BLaER1 (cell line): Measurements from ENCODE around the gene LAMA2.
A peak's percentile ranks its signal among the peaks of the same experiment; 100 is the strongest.

Experiments
- H3K27ac ChIP-seq: shearing (Covaris generic); formaldehyde crosslinking; 2 replicates; pipeline ENCODE4 v1.8.1; 2022
- H3K27me3 ChIP-seq: shearing (Covaris generic); formaldehyde crosslinking; 2 replicates; pipeline ENCODE4 v1.8.1; 2022
- H3K36me3 ChIP-seq: shearing (Covaris generic); formaldehyde crosslinking; 2 replicates; pipeline ENCODE4 v1.8.1; 2022
- H3K4me1 ChIP-seq: shearing (Covaris generic); formaldehyde crosslinking; 2 replicates; pipeline ENCODE4 v1.8.1; 2022
- H3K4me2 ChIP-seq: shearing (Covaris generic); formaldehyde crosslinking; 2 replicates; pipeline ENCODE4 v1.8.1; 2022
- H3K4me3 ChIP-seq: shearing (Covaris generic); formaldehyde crosslinking; 2 replicates; pipeline ENCODE4 v1.8.1; 2022
- H3K9ac ChIP-seq: shearing (Covaris generic); formaldehyde crosslinking; 2 replicates; pipeline ENCODE4 v1.8.1; 2022
- H3K9me3 ChIP-seq: shearing (Covaris generic); formaldehyde crosslinking; 2 replicates; pipeline ENCODE4 v1.8.1; 2022
- H4K20me1 ChIP-seq: shearing (Covaris generic); formaldehyde crosslinking; 2 replicates; pipeline ENCODE4 v1.8.1; 2022
- Cebpa-rat ChIP-seq: shearing (Covaris generic); IDR thresholded peaks from 2 replicates; pipeline ENCODE4 v1.8.1; 2022

The LAMA2 gene

DNA sequence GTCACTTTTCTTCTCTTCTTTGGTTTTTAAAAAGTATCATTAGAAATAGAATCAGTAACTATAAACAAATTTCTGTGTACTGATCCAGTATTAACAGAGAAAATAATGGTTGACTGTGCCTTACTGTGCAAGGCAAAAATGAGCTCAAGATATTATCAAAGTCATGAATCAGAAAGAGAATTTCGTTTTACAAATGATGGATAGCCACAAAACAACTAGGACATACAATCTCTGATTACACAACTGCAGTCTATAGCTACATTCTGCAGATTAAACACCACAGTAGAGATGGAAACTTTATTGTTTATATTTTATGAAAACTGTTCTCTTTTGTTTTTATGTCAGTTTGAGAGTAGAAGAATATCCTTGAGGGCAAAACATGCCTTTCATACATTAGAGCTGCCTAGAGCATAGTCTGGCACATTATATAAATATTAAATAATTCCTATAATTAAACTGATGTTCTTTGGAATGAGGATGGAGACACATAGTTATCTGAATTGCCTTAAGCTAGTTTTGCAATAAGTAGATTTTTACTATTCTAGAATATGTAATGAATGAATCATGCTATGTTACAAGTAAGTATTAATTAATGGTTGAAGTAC is 333.1 kb downstream of the LAMA2 start:
- Histone ChIP-seq H3K9ac (no peak overlapping the region), H3K27ac (no peak overlapping the region), H3K4me3 (no peak overlapping the region), H3K36me3 (no peaks in the 10 kb centered on the region), H3K27me3 (no peaks in the 10 kb centered on the region), H3K4me2 (no peak overlapping the region), H3K4me1 (no peaks in the 10 kb centered on the region), H3K9me3 (no peaks in the 10 kb centered on the region), H4K20me1 (no peaks in the 10 kb centered on the region)
- TF ChIP-seq Cebpa-rat, result no peak

DNA sequence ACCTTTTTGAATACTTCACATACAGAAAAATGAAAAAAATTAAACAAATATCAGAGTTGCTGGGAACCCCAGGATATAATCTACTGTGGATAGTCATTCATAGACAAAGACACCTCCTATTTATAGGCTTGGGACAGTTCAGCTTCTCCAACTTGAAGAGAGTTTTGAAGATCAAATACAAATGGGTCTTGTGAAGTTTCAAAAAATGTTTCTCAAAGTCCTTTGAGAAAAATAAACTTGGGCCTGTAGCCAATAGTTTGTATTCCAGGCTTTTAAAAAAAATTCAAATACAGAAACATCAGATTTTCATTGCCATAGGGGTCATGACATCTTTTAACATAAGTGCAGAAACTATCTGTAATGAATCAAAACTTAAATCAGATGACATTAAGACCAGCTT is 334.8 kb downstream of the LAMA2 start:
- Histone ChIP-seq H3K9me3 (no peaks in the 10 kb centered on the region), H3K4me2 (no peak overlapping the region), H3K36me3 (no peaks in the 10 kb centered on the region), H3K4me1 (no peaks in the 10 kb centered on the region), H3K27me3 (no peaks in the 10 kb centered on the region), H4K20me1 (no peaks in the 10 kb centered on the region), H3K9ac (no peak overlapping the region), H3K4me3 (no peak overlapping the region), H3K27ac (no peak overlapping the region)
- TF ChIP-seq Cebpa-rat, result no peak

DNA sequence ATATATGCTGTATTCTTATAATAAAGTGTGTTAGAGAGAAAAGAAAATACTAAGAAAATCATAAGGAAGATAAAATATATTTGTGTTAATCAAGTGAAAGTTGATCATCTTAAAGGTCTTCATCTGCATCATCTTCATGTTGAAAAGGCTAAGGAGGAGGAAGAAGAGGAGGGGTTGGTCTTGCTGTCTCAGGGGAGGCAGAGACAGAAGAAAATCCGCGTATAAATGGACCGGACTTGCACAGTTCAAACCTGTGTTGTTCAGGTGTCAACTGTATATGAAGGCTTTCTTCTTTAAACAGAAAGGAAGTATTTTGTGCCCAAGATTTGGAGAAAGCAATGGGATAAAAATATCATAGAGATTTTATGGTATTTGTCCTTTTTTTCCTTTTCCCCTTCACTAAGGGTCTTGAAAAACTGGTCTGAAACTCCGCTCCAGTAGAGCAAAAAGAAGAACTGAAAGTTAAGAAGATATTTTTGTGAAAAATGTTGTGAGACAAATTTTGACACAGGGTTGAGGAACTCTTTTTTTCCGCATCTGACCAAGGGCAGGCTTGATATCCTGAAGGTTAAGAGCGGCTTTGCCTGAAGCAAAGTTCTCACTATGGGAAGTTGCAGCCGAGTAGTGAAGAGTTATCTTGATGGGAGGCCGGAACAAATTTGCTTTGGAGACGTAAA is 350.7 kb downstream of the LAMA2 start:
- no peak overlapping the region for H3K4me3 ChIP-seq

DNA sequence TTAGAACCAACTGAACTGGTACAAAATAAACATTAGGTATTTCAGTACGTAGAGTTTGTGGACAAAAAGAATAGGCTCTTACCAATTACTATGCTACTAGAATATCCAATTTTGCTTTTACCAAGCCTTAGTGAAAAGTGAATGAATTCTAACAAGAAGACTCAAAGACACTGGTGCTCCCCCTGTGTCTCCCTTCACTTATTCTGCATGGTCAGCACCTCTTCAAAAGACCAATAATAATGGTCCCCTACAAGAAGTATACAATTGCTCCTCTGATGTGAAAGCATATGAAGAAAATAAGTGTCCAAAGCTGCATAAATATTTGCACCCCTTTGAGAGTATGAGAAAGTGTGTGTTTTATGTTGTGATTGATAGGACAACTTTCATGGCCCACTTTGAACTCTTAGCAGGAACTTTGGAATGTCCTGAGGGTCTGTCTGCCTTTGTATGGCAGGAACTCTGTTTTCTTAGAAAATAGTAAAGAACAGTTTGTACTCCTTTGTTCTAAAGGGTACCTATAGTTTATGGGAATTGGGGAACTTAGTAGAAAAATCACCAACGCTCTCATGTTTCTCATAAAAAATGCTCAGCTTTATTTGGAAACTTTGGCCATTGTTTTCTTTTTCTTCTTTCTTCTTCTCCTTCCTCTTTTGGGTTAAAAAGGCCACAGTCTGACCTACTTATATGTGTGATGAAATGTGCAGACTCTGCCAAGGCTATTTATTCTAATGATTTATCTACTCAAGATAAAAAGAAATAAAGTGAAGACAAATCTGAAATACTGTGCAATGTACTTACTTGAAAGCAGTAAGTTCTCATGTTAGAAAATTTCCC is 352.4 kb downstream of the LAMA2 start:
- H3K4me2 ChIP-seq, result peak overlapping the region; percentile 51
- H3K4me3 ChIP-seq, result no peak overlapping the region
- no peaks in the 10 kb centered on the region for H3K36me3 ChIP-seq
- H3K27me3 ChIP-seq, result no peaks in the 10 kb centered on the region
- H3K9ac ChIP-seq, result no peak overlapping the region; the same call in 1 of the 2 replicates
- TF ChIP-seq Cebpa-rat, result no peak
- H3K9me3 ChIP-seq, result no peaks in the 10 kb centered on the region
- peaks cover 40% of the 10 kb centered on the region for H3K4me1 ChIP-seq
- H4K20me1 ChIP-seq, result no peaks in the 10 kb centered on the region
- peak overlapping the region; percentile 20; the same call in 1 of the 2 replicates for H3K27ac ChIP-seq

More for the DNA sequence above, 350.7 kb downstream of the LAMA2 start:
- Histone ChIP-seq H3K4me1 (peaks cover 40% of the 10 kb centered on the region), H3K9me3 (no peaks in the 10 kb centered on the region), H3K9ac (no peak overlapping the region), H4K20me1 (no peaks in the 10 kb centered on the region), H3K36me3 (no peaks in the 10 kb centered on the region), H3K27me3 (no peaks in the 10 kb centered on the region), H3K4me2 (peak overlapping the region; percentile 53), H3K27ac (peak overlapping the region; percentile 5; the same call in 1 of the 2 replicates)
- TF ChIP-seq Cebpa-rat, result no peak

DNA sequence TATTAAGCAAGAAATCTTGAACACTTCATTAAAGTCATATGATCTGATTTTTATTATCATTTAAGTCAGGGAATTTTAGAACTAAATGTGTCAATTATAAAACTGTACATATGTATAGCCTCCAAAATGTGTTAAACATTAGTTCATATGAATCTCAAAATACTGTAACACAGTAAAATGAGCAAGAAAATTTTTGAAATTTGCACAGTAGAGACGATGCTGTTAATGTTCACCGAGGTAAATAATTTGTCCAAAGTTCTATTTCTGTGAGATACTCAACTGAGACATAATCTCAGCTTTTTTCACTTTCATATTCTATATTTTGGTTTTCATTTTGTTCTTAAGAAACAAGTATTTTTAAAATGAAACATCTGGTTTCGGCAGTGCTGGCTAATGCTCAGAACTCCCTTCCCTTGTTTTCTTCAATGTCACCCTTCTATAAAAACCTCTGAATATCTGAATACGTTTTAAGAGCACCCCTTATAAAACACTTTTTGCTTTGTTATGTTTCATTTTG is 353.1 kb downstream of the LAMA2 start:
- Histone ChIP-seq H3K9ac (no peak overlapping the region; the same call in 1 of the 2 replicates), H3K27me3 (no peaks in the 10 kb centered on the region), H3K4me2 (peak overlapping the region; percentile 51), H3K27ac (no peak overlapping the region), H3K4me3 (no peak overlapping the region), H3K4me1 (peaks cover 40% of the 10 kb centered on the region), H3K9me3 (no peaks in the 10 kb centered on the region), H3K36me3 (no peaks in the 10 kb centered on the region), H4K20me1 (no peaks in the 10 kb centered on the region)
- no peak for TF ChIP-seq Cebpa-rat

DNA sequence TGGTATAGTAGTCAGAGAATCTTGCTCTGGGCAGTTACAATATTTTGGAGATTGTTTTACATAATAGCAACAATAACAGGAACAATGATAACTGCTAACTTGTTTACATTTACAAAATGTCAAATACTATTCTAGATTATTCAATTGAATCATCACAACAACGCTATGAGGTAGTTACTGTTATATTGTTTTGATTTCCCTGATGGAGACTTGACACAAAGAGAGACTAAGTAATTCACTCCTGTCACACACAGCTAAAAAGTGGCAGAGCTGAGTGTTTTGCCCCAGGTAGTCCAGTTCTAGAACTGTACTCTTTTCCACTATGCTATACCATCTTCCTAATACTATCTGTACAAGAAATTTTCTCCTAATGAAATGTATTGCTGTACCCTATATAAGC is 356.1 kb downstream of the LAMA2 start:
- no peaks in the 10 kb centered on the region for H3K27me3 ChIP-seq
- no peak for TF ChIP-seq Cebpa-rat
- H4K20me1 ChIP-seq, result no peaks in the 10 kb centered on the region
- no peak overlapping the region for H3K9ac ChIP-seq
- peaks cover 25% of the 10 kb centered on the region for H3K4me1 ChIP-seq
- no peak overlapping the region for H3K4me3 ChIP-seq
- no peaks in the 10 kb centered on the region for H3K9me3 ChIP-seq
- H3K36me3 ChIP-seq, result no peaks in the 10 kb centered on the region
- no peak overlapping the region for H3K27ac ChIP-seq
- no peak overlapping the region for H3K4me2 ChIP-seq

DNA sequence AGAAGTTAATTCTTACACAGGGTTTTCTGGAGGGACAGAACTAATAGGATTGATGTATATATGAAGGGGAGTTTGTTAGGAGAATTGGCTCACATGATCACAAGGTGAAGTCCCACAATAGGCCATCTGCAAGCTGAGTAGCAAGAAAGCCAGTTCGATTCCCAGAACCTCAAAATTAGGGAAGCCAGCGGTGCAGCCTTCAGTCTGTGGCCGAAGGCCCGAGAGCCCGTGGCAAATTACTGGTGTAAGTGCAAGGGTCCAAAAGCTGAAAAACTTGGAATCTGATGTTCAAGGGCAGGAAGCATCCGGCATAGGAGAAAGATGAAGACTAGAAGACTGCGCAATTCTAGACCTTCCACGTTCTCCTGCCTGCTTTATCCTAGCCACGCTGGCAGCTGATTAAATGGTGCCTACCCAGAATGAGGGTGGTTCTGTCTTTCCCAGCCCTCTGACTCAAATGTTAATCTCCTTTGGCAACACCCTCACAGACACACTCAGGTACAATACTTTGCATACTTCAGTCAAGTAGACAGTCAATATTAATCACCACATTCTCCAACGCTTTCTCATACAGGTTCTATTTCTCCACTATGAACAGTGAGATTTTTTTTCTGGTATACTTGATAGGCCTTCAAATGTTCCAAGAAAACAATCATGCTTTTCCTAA is 357.0 kb downstream of the LAMA2 start:
- peaks cover 15% of the 10 kb centered on the region for H3K4me1 ChIP-seq
- H4K20me1 ChIP-seq, result no peaks in the 10 kb centered on the region
- no peaks in the 10 kb centered on the region for H3K27me3 ChIP-seq
- no peaks in the 10 kb centered on the region for H3K9me3 ChIP-seq
- no peak overlapping the region for H3K4me3 ChIP-seq
- TF ChIP-seq Cebpa-rat, result no peak
- no peak overlapping the region for H3K9ac ChIP-seq
- H3K27ac ChIP-seq, result no peak overlapping the region
- H3K4me2 ChIP-seq, result no peak overlapping the region
- no peaks in the 10 kb centered on the region for H3K36me3 ChIP-seq

DNA sequence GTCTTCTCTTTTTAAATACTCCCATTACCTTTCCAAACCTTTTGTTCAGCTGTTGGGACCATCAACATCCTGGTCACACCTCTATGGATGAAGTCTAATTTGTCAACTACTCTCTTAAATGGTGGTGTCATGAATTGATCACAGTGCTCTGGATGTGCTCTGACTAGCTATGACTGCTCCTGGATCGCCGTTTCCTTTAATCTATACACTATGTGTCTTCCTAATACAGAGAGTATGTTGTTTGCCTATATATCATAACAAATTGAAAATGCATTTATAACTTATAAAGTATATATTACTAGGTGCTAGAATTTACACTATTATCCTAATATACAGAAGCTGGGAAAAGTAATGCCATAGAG is 357.5 kb downstream of the LAMA2 start:
- Histone ChIP-seq H3K27me3 (no peaks in the 10 kb centered on the region), H3K36me3 (no peaks in the 10 kb centered on the region), H3K4me2 (no peak overlapping the region), H3K4me1 (peaks cover 10% of the 10 kb centered on the region), H3K27ac (no peak overlapping the region), H4K20me1 (no peaks in the 10 kb centered on the region), H3K9ac (no peak overlapping the region), H3K4me3 (no peak overlapping the region), H3K9me3 (no peaks in the 10 kb centered on the region)
- TF ChIP-seq Cebpa-rat, result no peak

DNA sequence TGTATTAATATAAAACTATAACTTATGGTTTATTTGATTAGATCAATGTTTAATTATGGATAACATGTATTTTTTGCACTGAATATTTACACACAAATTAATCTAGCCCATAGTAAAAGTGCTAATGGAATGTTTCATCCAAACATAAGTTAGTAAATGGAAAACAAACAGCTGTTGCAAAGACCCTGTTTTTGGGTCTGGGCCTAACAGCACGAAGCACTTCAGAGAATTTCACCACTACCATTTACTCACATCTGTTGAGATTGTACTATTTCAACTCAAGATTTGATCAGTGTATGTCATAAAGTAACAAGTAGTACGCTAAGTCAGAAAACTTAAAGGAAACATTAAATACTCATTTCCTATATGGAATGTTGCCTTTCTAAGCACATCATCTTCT is 359.6 kb downstream of the LAMA2 start:
- no peak overlapping the region for H3K4me3 ChIP-seq
- TF ChIP-seq Cebpa-rat, result no peak
- H3K4me1 ChIP-seq, result no peaks in the 10 kb centered on the region

More for the DNA sequence above, 359.6 kb downstream of the LAMA2 start:
- Histone ChIP-seq H3K36me3 (no peaks in the 10 kb centered on the region), H3K4me2 (no peak overlapping the region), H3K9ac (no peak overlapping the region), H3K27me3 (no peaks in the 10 kb centered on the region), H3K27ac (no peak overlapping the region), H4K20me1 (no peaks in the 10 kb centered on the region), H3K9me3 (no peaks in the 10 kb centered on the region)
